ENCODE data around the gene WWC2. TPM values are rescaled to one million over a fixed set of nuclear protein-coding genes. Genes with fewer than 3 reads are reported as not detected.

Gene WWC2
- total RNA-seq, 4 donors from 2014 or later = 4.6 to 40.4 (median 9.5) TPM

- Histone ChIP-seq H3K27me3 (no peaks in the 10 kb centered on the region), H3K4me1 (peaks cover 0 to 9% (median 0%) of the 10 kb centered on the region in 4 donors), H3K36me3 (no peaks in the 10 kb centered on the region), H3K4me3 (no peak overlapping the region), H3K9me3 (no peaks in the 10 kb centered on the region), H3K27ac (no peak overlapping the region)
- TF ChIP-seq CTCF (IDR thresholded peaks at IDR 0.05) (no peak), POLR2A (IDR thresholded peaks at IDR 0.05) (no peak)
- no peak for DNase-seq
Observed at GRCh38 chr4:183344523-183345255, 245.6 kb downstream of the WWC2 start.

GRCh38 chr4:183345261-183345660 lies 246.2 kb downstream of the WWC2 start:
- no peak overlapping the region for H3K4me3 ChIP-seq
- TF ChIP-seq CTCF (IDR thresholded peaks at IDR 0.05) (no peak), POLR2A (IDR thresholded peaks at IDR 0.05) (no peak)

GRCh38 chr4:183347146-183347545 lies 248.1 kb downstream of the WWC2 start:
- no peak for DNase-seq
- H3K27me3 ChIP-seq = no peaks in the 10 kb centered on the region
- TF ChIP-seq POLR2A (IDR thresholded peaks at IDR 0.05) (no peak), CTCF (IDR thresholded peaks at IDR 0.05) (no peak)
- H3K9me3 ChIP-seq = no peaks in the 10 kb centered on the region
- H3K4me1 ChIP-seq = peaks cover 0 to 9% (median 0%) of the 10 kb centered on the region in 4 donors
- no peak overlapping the region for H3K4me3 ChIP-seq
- no peak overlapping the region for H3K27ac ChIP-seq
- no peaks in the 10 kb centered on the region for H3K36me3 ChIP-seq

More at GRCh38 chr4:183345261-183345660, 246.2 kb downstream of the WWC2 start:
- no peaks in the 10 kb centered on the region for H3K27me3 ChIP-seq
- no peaks in the 10 kb centered on the region for H3K36me3 ChIP-seq
- H3K4me1 ChIP-seq = peaks cover 0 to 9% (median 0%) of the 10 kb centered on the region in 4 donors
- DNase-seq = no peak
- no peak overlapping the region for H3K27ac ChIP-seq
- H3K9me3 ChIP-seq = no peaks in the 10 kb centered on the region

- no peaks in the 10 kb centered on the region for H3K36me3 ChIP-seq
- H3K4me3 ChIP-seq = no peak overlapping the region
- no peak for TF ChIP-seq POLR2A (IDR thresholded peaks at IDR 0.05)
- no peak for TF ChIP-seq CTCF (IDR thresholded peaks at IDR 0.05)
- no peak for DNase-seq
- no peaks in the 10 kb centered on the region for H3K27me3 ChIP-seq
- peaks cover 0 to 7% (median 0%) of the 10 kb centered on the region in 4 donors for H3K4me1 ChIP-seq
- H3K27ac ChIP-seq = no peak overlapping the region
- no peaks in the 10 kb centered on the region for H3K9me3 ChIP-seq
Observed at GRCh38 chr4:183347566-183347965, 248.5 kb downstream of the WWC2 start.

GRCh38 chr4:183348136-183348535 lies 249.1 kb downstream of the WWC2 start:
- TF ChIP-seq CTCF (IDR thresholded peaks at IDR 0.05) (no peak), POLR2A (IDR thresholded peaks at IDR 0.05) (no peak)
- H3K36me3 ChIP-seq = no peaks in the 10 kb centered on the region
- no peak for DNase-seq
- no peak overlapping the region for H3K4me3 ChIP-seq
- no peak overlapping the region for H3K27ac ChIP-seq
- H3K27me3 ChIP-seq = no peaks in the 10 kb centered on the region
- peaks cover 0 to 2% (median 0%) of the 10 kb centered on the region in 4 donors for H3K4me1 ChIP-seq
- H3K9me3 ChIP-seq = no peaks in the 10 kb centered on the region

Data from Peyer's patch (tissue), 4 donors.